IMR-90 (cell line): ENCODE measurements around the gene ADAM17. TPM values are rescaled to one million over a fixed set of nuclear protein-coding genes. Genes with fewer than 3 reads are reported as not detected.

ENCODE experiments used
- ATAC-seq: fragments of 200-7000 bp; cut with Tn5 transposase; 2 replicates; pipeline ENCODE4 v1.9.1; 2020; ENCODE audit warnings: low read depth, mild to moderate bottlenecking, moderate library complexity
- BruUV-seq: library from RNA; stranded (reverse); fragments of 400-500 nt; replicated peaks from 2 replicates; lab custom pipeline; 2021; lab: Mats Ljungman, UMichigan
- CTCF ChIA-PET: fragments of 300-600 bp; formaldehyde crosslinking; extraction: SDS; loops from one replicate; lab custom pipeline; 2021; ENCODE audit warnings: antibody characterized with exemption; lab: Yijun Ruan, JAX
- POLR2A ChIA-PET: fragments of 300-600 bp; sonication (Branson Sonifier 250); formaldehyde crosslinking; loops from one replicate; lab custom pipeline; 2022; ENCODE audit warnings: antibody characterized with exemption; ENCODE audit not compliant: unreplicated experiment; lab: Charles Lee
- DNase-seq: peaks from one replicate; pipeline ENCODE4 v3.0.0; 2013
- H2AFZ ChIP-seq: replicated peaks from 2 replicates; pipeline ENCODE3; 2013; ENCODE audit warnings: low read length, mild to moderate bottlenecking; ENCODE audit not compliant: poor library complexity
- H2AK5ac ChIP-seq: 2 replicates; pipeline ENCODE4 v1.6.1; 2013; ENCODE audit warnings: low read depth, low read length, inconsistent platforms
- H2AK9ac ChIP-seq: replicated peaks from 2 replicates; pipeline ENCODE3; 2013; ENCODE audit warnings: mild to moderate bottlenecking, low read depth, low read length, moderate library complexity; ENCODE audit not compliant: poor library complexity
- H2BK120ac ChIP-seq: 2 replicates; pipeline ENCODE4 v1.6.1; 2013; ENCODE audit warnings: low read depth, low read length, inconsistent platforms
- H2BK15ac ChIP-seq: 3 replicates; pipeline ENCODE4 v1.6.1; 2013; ENCODE audit warnings: low read depth, low read length, inconsistent platforms
- H2BK20ac ChIP-seq: 2 replicates; pipeline ENCODE4 v1.6.1; 2013; ENCODE audit warnings: low read depth, mild to moderate bottlenecking, inconsistent platforms, low read length, moderate library complexity
- H2BK5ac ChIP-seq: 2 replicates; pipeline ENCODE4 v1.6.1; 2013; ENCODE audit warnings: mild to moderate bottlenecking, low read depth, low read length, inconsistent platforms; ENCODE audit not compliant: poor library complexity, severe bottlenecking
- H3K14ac ChIP-seq: replicated peaks from 2 replicates; pipeline ENCODE4 v1.6.1; 2013; ENCODE audit warnings: low read depth, low read length, inconsistent platforms
- H3K18ac ChIP-seq: 2 replicates; pipeline ENCODE4 v1.6.1; 2013; ENCODE audit warnings: low read depth, low read length, control low read depth
- H3K23ac ChIP-seq: 2 replicates; pipeline ENCODE4 v1.6.1; 2013; ENCODE audit warnings: low read depth, low read length, inconsistent platforms
- H3K27ac ChIP-seq: 2 replicates; pipeline ENCODE4 v1.5.1; 2013; ENCODE audit warnings: mild to moderate bottlenecking, control low read depth, low read length; ENCODE audit not compliant: insufficient read depth
- H3K27me3 ChIP-seq: 2 replicates; pipeline ENCODE4 v1.6.1; 2013; ENCODE audit warnings: low read length; ENCODE audit not compliant: control insufficient read depth, insufficient read depth
- H3K36me3 ChIP-seq: 2 replicates; pipeline ENCODE4 v1.6.1; 2013; ENCODE audit warnings: low read length, mixed read lengths; ENCODE audit not compliant: control insufficient read depth, insufficient read depth
- H3K4ac ChIP-seq: 2 replicates; pipeline ENCODE4 v1.6.1; 2013; ENCODE audit warnings: low read depth, low read length, inconsistent platforms
- H3K4me1 ChIP-seq: 2 replicates; pipeline ENCODE4 v1.6.1; 2013; ENCODE audit warnings: low read length, mixed read lengths; ENCODE audit not compliant: control insufficient read depth, insufficient read depth
- H3K4me2 ChIP-seq: 2 replicates; pipeline ENCODE4 v1.6.1; 2013; ENCODE audit warnings: low read depth, mild to moderate bottlenecking, control low read depth, low read length, moderate library complexity
- H3K4me3 ChIP-seq: 2 replicates; pipeline ENCODE4 v1.5.1; 2013; ENCODE audit warnings: low read depth, mild to moderate bottlenecking, control low read depth, low read length, moderate library complexity; ENCODE audit not compliant: insufficient read depth
- H3K56ac ChIP-seq: 2 replicates; pipeline ENCODE4 v1.6.1; 2013; ENCODE audit warnings: low read length, inconsistent platforms; ENCODE audit not compliant: insufficient read depth; ENCODE audit errors: extremely low read depth
- H3K79me1 ChIP-seq, 2 experiments: 2 replicates each; pipeline ENCODE4 v1.6.1; 2013; ENCODE audit warnings: low read length in 2 of 2, inconsistent platforms in 1 of 2, low read depth in 1 of 2
- H3K9ac ChIP-seq: 2 replicates; pipeline ENCODE4 v1.6.1; 2013; ENCODE audit warnings: low read depth, low read length, control low read depth
- H3K9me1 ChIP-seq: 2 replicates; pipeline ENCODE4 v1.6.1; 2013; ENCODE audit warnings: low read length, inconsistent platforms; ENCODE audit not compliant: insufficient read depth
- H3K9me3 ChIP-seq: 2 replicates; pipeline ENCODE4 v1.6.1; 2013; ENCODE audit warnings: low read length; ENCODE audit not compliant: control insufficient read depth, insufficient read depth
- H4K20me1 ChIP-seq: 2 replicates; pipeline ENCODE4 v1.6.1; 2013; ENCODE audit warnings: low read length, inconsistent platforms; ENCODE audit not compliant: insufficient read depth
- H4K5ac ChIP-seq: 2 replicates; pipeline ENCODE4 v1.6.1; 2013; ENCODE audit warnings: mild to moderate bottlenecking, low read depth, low read length, control low read depth
- H4K8ac ChIP-seq, 2 experiments: 2 replicates each; pipeline ENCODE4 v1.6.1; 2013; ENCODE audit warnings: low read depth in 2 of 2, low read length in 2 of 2, control low read depth in 1 of 2, inconsistent platforms in 1 of 2
- H4K91ac ChIP-seq: 2 replicates; pipeline ENCODE4 v1.6.1; 2013; ENCODE audit warnings: low read depth, low read length, inconsistent platforms; ENCODE audit not compliant: insufficient read depth
- BHLHE40 ChIP-seq: fragments of 150-350 bp; IDR thresholded peaks from 2 replicates; pipeline ENCODE4 v1.6.1; 2016; ENCODE audit warnings: mild to moderate bottlenecking, low read depth, low read length
- RCOR1 ChIP-seq: IDR thresholded peaks from 2 replicates; pipeline ENCODE4 v1.6.1; 2012; ENCODE audit warnings: mild to moderate bottlenecking, low read length, improper control_type of control experiment; ENCODE audit not compliant: insufficient replicate concordance
- WGBS, 2 experiments: methylation state at CpG; one replicate each; pipeline versions ENCODE4 v1.1.5 to v1.1.7; 2013; ENCODE audit warnings: missing lambda C conversion rate in 2 of 2; ENCODE audit not compliant: insufficient read length in 1 of 2; ENCODE audit errors: extremely low coverage in 2 of 2; 5-methylcytosine and 5-hydroxymethylcytosine counted together
- dilution Hi-C: fragments of 300-500 bp; cut with HindIII; formaldehyde crosslinking; loops from one replicate; pipeline ENCODE4 v1.14.3; 2018; ENCODE audit warnings: low sequenced_read_pairs; ENCODE audit not compliant: unreplicated experiment
- in situ Hi-C: fragments of 300-500 bp; cut with MboI; formaldehyde crosslinking; loops from 3 replicates; pipeline ENCODE4 v1.14.3; 2019; ENCODE audit warnings: low sequenced_read_pairs, inconsistent platforms, mixed read lengths
- intact Hi-C: fragments of 100-400 bp; cut with micrococcal nuclease; formaldehyde crosslinking; loops from 2 replicates; pipeline ENCODE4 v1.10.0; 2022
- polyA plus RNA-seq, 3 experiments: library from polyadenylated mRNA; depleted of rRNA; stranded (reverse); fragments of >200 nt; gene quantifications; 2 replicates each; pipeline ENCODE4 v1.2.3, GENCODE V29; 2012; ENCODE audit warnings: low replicate concordance in 1 of 3
- total RNA-seq: library from RNA; depleted of rRNA; stranded (reverse); fragments of >200 nt; gene quantifications from 2 replicates; pipeline ENCODE4 v1.2.3, GENCODE V29; 2012

ADAM17 gene
- total and polyA plus RNA-seq, 2 of the 4 experiments (the other 2 are of a cell fraction): 9.6 to 34.4 TPM

GRCh38 chr2:9554921-9555296 lies 721 bp downstream of the ADAM17 start:
- H4K20me1 ChIP-seq: peaks cover 23% of the 10 kb centered on the region; the same call in 1 of the 2 replicates
- peak overlapping the region; percentile 69 for H2AK5ac ChIP-seq
- dilution Hi-C loops (no loop called here), intact Hi-C loops (loop anchor here (5.0 kb wide), 1 partner anchor 397 kb away; the partner anchor contains the start of gene GRHL1), in situ Hi-C loops (no loop called here)
- peak overlapping the region; percentile 25; the same call in 2 of the 3 replicates for H2BK15ac ChIP-seq
- CTCF ChIA-PET: interaction anchor here (0.6 to 1.0 kb wide), 2 partner anchors 215 to 280 kb away, joined by 3 to 7 read pairs; no protein-coding TSS in a partner anchor
- H3K18ac ChIP-seq: peak overlapping the region; percentile 65
- H3K23ac ChIP-seq: peak overlapping the region; percentile 72
- H2AFZ ChIP-seq: peak overlapping the region; percentile 95
- peaks cover 6% of the 10 kb centered on the region; the same call in 1 of the 2 replicates for H3K9me1 ChIP-seq
- peak overlapping the region; percentile 96 for H3K4me2 ChIP-seq
- H3K9me3 ChIP-seq: no peaks in the 10 kb centered on the region
- ATAC-seq (peak; percentile 15), DNase-seq (peak; percentile 88)
- H3K14ac ChIP-seq: peak overlapping the region; percentile 89
- no peak overlapping the region for H2BK20ac ChIP-seq
- 0% methylated on average over 8 of the region's 9 CpGs; no CpG with 5 or more reads in 1 of the 2 experiments for WGBS, 2 experiments
- peaks cover 4% of the 10 kb centered on the region for H3K4me1 ChIP-seq
- peak overlapping the region; percentile 95 for H3K9ac ChIP-seq
- H3K79me1 ChIP-seq: peaks cover 5 to 48% of the 10 kb centered on the region in 2 experiments; a peak in 3 of 4 replicates
- peak overlapping the region; percentile 79 for H4K91ac ChIP-seq
- TF ChIP-seq BHLHE40 (0 out of 2 replicates have a peak, but pooled peaks have one; percentile 28), RCOR1 (no peak)
- peak overlapping the region; percentile 32 to 80 for H4K8ac ChIP-seq
- peak overlapping the region; percentile 87 for H3K27ac ChIP-seq
- peak overlapping the region; percentile 83 for H3K4me3 ChIP-seq
- peaks cover 2% of the 10 kb centered on the region; the same call in 1 of the 2 replicates for H3K36me3 ChIP-seq
- BruUV-seq: no TSS peak
- H2BK120ac ChIP-seq: peak overlapping the region; percentile 58; the same call in 1 of the 2 replicates
- H4K5ac ChIP-seq: peak overlapping the region; percentile 61
- peak overlapping the region; percentile 76 for H2BK5ac ChIP-seq
- H3K4ac ChIP-seq: peak overlapping the region; percentile 87
- no peaks in the 10 kb centered on the region for H3K27me3 ChIP-seq
- POLR2A ChIA-PET: interaction anchor here (0.6 kb wide), 2 partner anchors 8 to 23 kb away, joined by 3 read pairs; no protein-coding TSS in a partner anchor
- peak overlapping the region; percentile 82 for H2AK9ac ChIP-seq
- H3K56ac ChIP-seq: peak overlapping the region; percentile 87
